DOHH2 (cell line): ENCODE results near the gene ITPR1.

Source experiments
- EZH2phosphoT487 ChIP-seq: fragments of 200-600 bp; sonication (generic); IDR thresholded peaks from 2 replicates; pipeline ENCODE4 v1.6.1; 2017; ENCODE audit warnings: borderline replicate concordance, mild to moderate bottlenecking, antibody characterized with exemption, low read length, moderate library complexity, mixed read lengths
- TF ChIP-seq, protein P1 (sequence below): fragments of 200-600 bp; sonication (generic); IDR thresholded peaks from one replicate; pipeline ENCODE4 v1.5.1; 2014; ENCODE audit warnings: antibody characterized with exemption, mild to moderate bottlenecking, low read depth, low read length; ENCODE audit not compliant: poor library complexity, severe bottlenecking

DNA sequence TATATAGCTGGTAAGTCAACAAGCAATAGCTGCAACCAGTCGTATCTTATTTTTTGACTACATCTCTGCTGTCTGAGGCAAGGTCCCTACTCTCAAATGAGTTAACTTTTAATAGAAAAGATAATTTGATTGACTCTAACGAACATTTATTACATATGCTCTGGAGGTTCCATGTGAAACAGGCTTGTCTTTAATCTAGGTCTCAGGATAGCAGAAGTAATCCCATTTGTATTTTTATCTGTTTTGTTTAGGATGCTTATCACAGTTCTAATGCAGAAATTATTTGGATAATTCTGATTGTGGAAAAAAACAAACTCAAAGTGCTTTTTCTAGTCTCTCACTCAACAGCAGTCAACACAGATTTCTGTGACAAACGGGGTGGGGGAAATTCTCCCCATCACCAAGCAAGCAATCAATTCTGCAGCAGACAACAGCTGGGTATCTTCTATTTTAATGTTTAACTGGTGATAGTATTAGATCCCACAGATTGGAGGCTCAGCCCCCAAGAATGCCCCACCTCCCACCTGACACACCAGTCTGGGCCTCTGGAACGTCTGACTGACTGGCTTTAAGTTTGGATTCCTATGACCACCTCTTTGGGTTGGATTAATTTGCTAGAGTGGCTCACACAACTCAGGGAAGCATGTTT, 58.8 kb downstream of the ITPR1 start:
- TF ChIP-seq, protein P1, sequence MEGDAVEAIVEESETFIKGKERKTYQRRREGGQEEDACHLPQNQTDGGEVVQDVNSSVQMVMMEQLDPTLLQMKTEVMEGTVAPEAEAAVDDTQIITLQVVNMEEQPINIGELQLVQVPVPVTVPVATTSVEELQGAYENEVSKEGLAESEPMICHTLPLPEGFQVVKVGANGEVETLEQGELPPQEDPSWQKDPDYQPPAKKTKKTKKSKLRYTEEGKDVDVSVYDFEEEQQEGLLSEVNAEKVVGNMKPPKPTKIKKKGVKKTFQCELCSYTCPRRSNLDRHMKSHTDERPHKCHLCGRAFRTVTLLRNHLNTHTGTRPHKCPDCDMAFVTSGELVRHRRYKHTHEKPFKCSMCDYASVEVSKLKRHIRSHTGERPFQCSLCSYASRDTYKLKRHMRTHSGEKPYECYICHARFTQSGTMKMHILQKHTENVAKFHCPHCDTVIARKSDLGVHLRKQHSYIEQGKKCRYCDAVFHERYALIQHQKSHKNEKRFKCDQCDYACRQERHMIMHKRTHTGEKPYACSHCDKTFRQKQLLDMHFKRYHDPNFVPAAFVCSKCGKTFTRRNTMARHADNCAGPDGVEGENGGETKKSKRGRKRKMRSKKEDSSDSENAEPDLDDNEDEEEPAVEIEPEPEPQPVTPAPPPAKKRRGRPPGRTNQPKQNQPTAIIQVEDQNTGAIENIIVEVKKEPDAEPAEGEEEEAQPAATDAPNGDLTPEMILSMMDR, result no peak
- no peak for TF ChIP-seq EZH2phosphoT487
